CD4-positive, alpha-beta T cell (primary cell): ENCODE results near the gene IL3RA. TPM values are rescaled to one million over a fixed set of nuclear protein-coding genes. Genes with fewer than 3 reads are reported as not detected.

Experiments
- ATAC-seq: fragments of 200-7000 bp; cut with Tn5 transposase; one replicate; pipeline ENCODE4 v1.10.0; 2022; ENCODE audit warnings: mild to moderate bottlenecking; ENCODE audit not compliant: poor library complexity
- CTCF ChIA-PET: fragments of 350-600 bp; sonication (Branson Sonifier 250); formaldehyde crosslinking; loops from one replicate; lab custom pipeline; 2021; ENCODE audit warnings: antibody characterized with exemption, inconsistent platforms; lab: Charles Lee
- POLR2A ChIA-PET: fragments of 350-600 bp; sonication (Branson Sonifier 250); formaldehyde crosslinking; loops from one replicate; lab custom pipeline; 2021; ENCODE audit warnings: antibody characterized with exemption, inconsistent platforms; lab: Charles Lee
- DNase-seq, 14 experiments: peaks; one replicate each; pipeline ENCODE4 v3.0.0-alpha.2; 2013 to 2020; ENCODE audit warnings: mixed read lengths in 2 of 14
- H3K27ac ChIP-seq, 2 donors: one replicate each; pipeline versions ENCODE4 v1.5.1 to v1.7.0; 2013; ENCODE audit warnings: low read length in 2 of 2, low read depth in 1 of 2, mild to moderate bottlenecking in 1 of 2
- H3K27me3 ChIP-seq, 2 experiments: 1 replicate in 1 of 2; 2 replicates in 1 of 2; pipeline versions ENCODE4 v1.6.1 to v1.7.0; 2013; ENCODE audit warnings: low read length in 2 of 2, control low read depth in 1 of 2, mild to moderate bottlenecking in 1 of 2, moderate library complexity in 1 of 2; ENCODE audit not compliant: insufficient read depth in 2 of 2, control insufficient read depth in 1 of 2
- H3K36me3 ChIP-seq: one replicate; pipeline ENCODE4 v1.6.1; 2013; ENCODE audit warnings: low read length, control low read depth; ENCODE audit not compliant: insufficient read depth
- H3K4me1 ChIP-seq: one replicate; pipeline ENCODE4 v1.6.1; 2013; ENCODE audit warnings: low read length, control low read depth; ENCODE audit not compliant: insufficient read depth
- H3K4me3 ChIP-seq: one replicate; pipeline ENCODE4 v1.5.1; 2013; ENCODE audit warnings: mild to moderate bottlenecking, low read length, moderate library complexity
- H3K9me3 ChIP-seq, 2 experiments: 1 replicate in 1 of 2; 2 replicates in 1 of 2; pipeline versions ENCODE4 v1.6.1 to v1.7.0; 2013; ENCODE audit warnings: low read length in 2 of 2, mild to moderate bottlenecking in 2 of 2, control low read depth in 1 of 2, moderate library complexity in 1 of 2; ENCODE audit not compliant: control insufficient read depth in 1 of 2, insufficient read depth in 1 of 2
- H3K27ac Mint-ChIP-seq: one replicate; pipeline ENCODE4 v1.8.0; 2020; ENCODE audit warnings: mixed read lengths
- H3K27me3 Mint-ChIP-seq: one replicate; pipeline ENCODE4 v1.8.0; 2021; ENCODE audit warnings: mixed read lengths
- H3K36me3 Mint-ChIP-seq: one replicate; pipeline ENCODE4 v1.8.0; 2021; ENCODE audit warnings: low read depth, mixed read lengths
- H3K4me1 Mint-ChIP-seq: one replicate; pipeline ENCODE4 v1.8.0; 2021; ENCODE audit warnings: low read depth, mixed read lengths
- H3K4me3 Mint-ChIP-seq: one replicate; pipeline ENCODE4 v1.8.0; 2020; ENCODE audit warnings: mild to moderate bottlenecking, mixed read lengths
- H3K9me3 Mint-ChIP-seq: one replicate; pipeline ENCODE4 v1.8.0; 2020; ENCODE audit warnings: mixed read lengths
- CTCF ChIP-seq: fragments of 200-600 bp; IDR thresholded peaks from one replicate; pipeline ENCODE4 v1.8.0; 2022; ENCODE audit warnings: antibody characterized with exemption, mild to moderate bottlenecking
- intact Hi-C, 2 experiments: fragments of 100-400 bp; cut with DNase I in 1 of 2; cut with micrococcal nuclease in 1 of 2; formaldehyde crosslinking; loops; one replicate each; pipeline versions ENCODE4 v1.15.1 to v1.9.0; 2023 to 2025; cut with DNase I, micrococcal nuclease
- total RNA-seq, 174 experiments: library from RNA in 2 of 174; stranded (reverse) in 2 of 174; gene quantifications; one replicate each; pipeline ENCODE4 v1.2.3 and lab custom pipeline; 2021 to 2026

IL3RA gene
- total RNA-seq, 2 experiments from 2014 or later = 0.45 to 0.49 TPM

- H3K36me3 ChIP-seq = peaks cover 61% of the 10 kb centered on the region
- no peak overlapping the region for H3K4me3 ChIP-seq
- peaks cover 0 to 2% of the 10 kb centered on the region in 2 experiments for H3K27me3 ChIP-seq
- Mint-ChIP-seq H3K4me1 (peaks cover 30% of the 10 kb centered on the region), H3K9me3 (no peaks in the 10 kb centered on the region), H3K36me3 (peaks cover 67% of the 10 kb centered on the region), H3K4me3 (peak overlapping the region; percentile 48), H3K27me3 (no peaks in the 10 kb centered on the region), H3K27ac (no peak overlapping the region)
- no peak overlapping the region for H3K27ac ChIP-seq
- no peak for ATAC-seq
- POLR2A ChIA-PET = no interaction called here
- CTCF ChIA-PET = no interaction called here
- peaks cover 44% of the 10 kb centered on the region for H3K4me1 ChIP-seq
- DNase-seq = no peak
- H3K9me3 ChIP-seq = peaks cover 0 to 15% of the 10 kb centered on the region in 2 experiments
- no peak for TF ChIP-seq CTCF
- intact Hi-C loops = loop anchor here (2.0 to 10.0 kb wide), 8 partner anchors 62 to 1305 kb away; partner anchors contain the start of genes P2RY8 (in 2 of the 2), AKAP17A (in 1 of the 2), ASMTL (in 1 of the 2) and CD99 (in 1 of the 2)
Observed at GRCh38 chrX:1389993-1390285, 53.4 kb downstream of the IL3RA start.

- Histone ChIP-seq H3K4me3 (peak overlapping the region; percentile 84), H3K9me3 (peaks cover 0 to 9% of the 10 kb centered on the region in 2 experiments), H3K36me3 (peaks cover 55% of the 10 kb centered on the region), H3K27ac (peak overlapping the region in 1 of 2 donors; percentile 44), H3K4me1 (peaks cover 48% of the 10 kb centered on the region), H3K27me3 (peaks cover 0 to 2% of the 10 kb centered on the region in 2 experiments)
- H3K4me1 Mint-ChIP-seq = peaks cover 37% of the 10 kb centered on the region
- no peak for ATAC-seq
- peak overlapping the region; percentile 85 for H3K27ac Mint-ChIP-seq
- intact Hi-C loops = loop anchor here (2.0 to 10.0 kb wide), 8 partner anchors 62 to 1304 kb away; partner anchors contain the start of genes P2RY8 (in 2 of the 2), AKAP17A (in 1 of the 2), ASMTL (in 1 of the 2) and CD99 (in 1 of the 2)
- peaks cover 66% of the 10 kb centered on the region for H3K36me3 Mint-ChIP-seq
- CTCF ChIA-PET = no interaction called here
- POLR2A ChIA-PET = no interaction called here
- DNase-seq = peak in 1 of 14 experiments; percentile 32
- no peaks in the 10 kb centered on the region for H3K27me3 Mint-ChIP-seq
- no peak for TF ChIP-seq CTCF
- H3K4me3 Mint-ChIP-seq = peak overlapping the region; percentile 92
- H3K9me3 Mint-ChIP-seq = no peaks in the 10 kb centered on the region
Observed at GRCh38 chrX:1390621-1391369, 54.2 kb downstream of the IL3RA start.

- Histone ChIP-seq H3K27ac (peak overlapping the region; percentile 44 to 87), H3K4me3 (peak overlapping the region; percentile 84), H3K9me3 (peaks cover 0 to 5% of the 10 kb centered on the region in 2 experiments), H3K4me1 (peaks cover 48% of the 10 kb centered on the region), H3K36me3 (peaks cover 51% of the 10 kb centered on the region), H3K27me3 (peaks cover 0 to 2% of the 10 kb centered on the region in 2 experiments)
- POLR2A ChIA-PET = no interaction called here
- no peak for ATAC-seq
- intact Hi-C loops = loop anchor here (2.0 to 10.0 kb wide), 8 partner anchors 61 to 1303 kb away; partner anchors contain the start of genes P2RY8 (in 2 of the 2), AKAP17A (in 1 of the 2), ASMTL (in 1 of the 2) and CD99 (in 1 of the 2)
- H3K36me3 Mint-ChIP-seq = peaks cover 64% of the 10 kb centered on the region
- peak overlapping the region; percentile 85 for H3K27ac Mint-ChIP-seq
- CTCF ChIA-PET = no interaction called here
- peaks cover 42% of the 10 kb centered on the region for H3K4me1 Mint-ChIP-seq
- DNase-seq = peak in 3 of 14 experiments; percentile 86 to 95 (median 91)
- H3K4me3 Mint-ChIP-seq = peak overlapping the region; percentile 92
- TF ChIP-seq CTCF = no peak
- H3K27me3 Mint-ChIP-seq = no peaks in the 10 kb centered on the region
- H3K9me3 Mint-ChIP-seq = no peaks in the 10 kb centered on the region
Observed at GRCh38 chrX:1391370-1391706, 54.8 kb downstream of the IL3RA start.
